Measurements from ENCODE around the gene TMEM130. TPM values are rescaled to one million over a fixed set of nuclear protein-coding genes. Genes with fewer than 3 reads are reported as not detected.
A peak's percentile ranks its signal among the peaks of the same experiment; 100 is the strongest.

The TMEM130 gene
- total RNA-seq, 2 experiments from 2014 or later, result 0.39 TPM; not detected in 1

DNA sequence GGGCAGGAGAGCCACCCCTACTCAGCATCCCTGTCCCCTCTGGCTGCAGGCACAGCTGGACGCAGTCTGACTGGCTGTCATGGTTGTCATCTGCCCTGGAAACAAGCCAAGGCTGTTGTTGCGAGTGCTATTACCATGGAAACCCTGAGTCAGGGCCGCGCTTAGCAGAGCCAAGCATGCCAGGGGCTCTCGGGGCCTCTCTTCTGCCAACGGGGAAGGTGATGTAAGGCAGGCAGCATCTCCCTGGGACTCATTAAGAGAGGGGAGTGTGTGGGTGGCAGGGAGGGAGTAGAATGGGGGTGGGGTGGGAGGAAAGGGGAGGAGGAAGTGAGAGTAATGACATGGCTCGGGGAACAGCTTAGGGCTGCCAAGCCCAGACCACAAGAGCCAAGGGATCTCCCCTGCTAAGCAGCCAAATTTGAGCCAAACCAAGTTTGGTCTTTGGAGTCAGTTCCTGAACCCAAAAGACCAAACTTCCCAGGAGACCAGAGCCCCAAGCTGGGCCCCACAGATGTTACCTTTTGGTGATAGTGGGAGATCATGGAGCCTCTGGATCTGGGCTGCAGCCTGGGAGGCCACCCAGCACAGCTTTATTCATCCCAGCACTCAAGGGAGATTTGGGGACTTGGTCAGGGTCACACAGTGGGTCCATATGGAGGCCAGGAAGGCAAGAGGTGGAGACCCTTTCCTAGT, 67.6 kb downstream of the TMEM130 start:
- no peak overlapping the region for H3K4me3 ChIP-seq (ENCODE audit: low read length)
- H3K27me3 ChIP-seq (ENCODE audit: control insufficient read depth in 1 of 2, insufficient read depth in 2 of 2, low read length in 2 of 2), result no peaks in the 10 kb centered on the region
- H3K4me3 Mint-ChIP-seq, result no peak overlapping the region
- H3K4me1 ChIP-seq (ENCODE audit: insufficient read depth, low read length), result peaks cover 3% of the 10 kb centered on the region
- no peak for ATAC-seq (ENCODE audit: poor library complexity)
- peak in 3 of 14 experiments; percentile 8 to 76 (median 66) for DNase-seq
- peaks cover 15% of the 10 kb centered on the region for H3K27me3 Mint-ChIP-seq
- intact Hi-C loops (cut with DNase I, micrococcal nuclease), result no loop called here
- peaks cover 8 to 20% of the 10 kb centered on the region in 2 experiments for H3K9me3 ChIP-seq (ENCODE audit: control insufficient read depth in 1 of 2, insufficient read depth in 1 of 2, low read length in 2 of 2)
- no peak overlapping the region for H3K27ac ChIP-seq (ENCODE audit: low read depth in 1 of 2, low read length in 2 of 2)
- ChIA-PET POLR2A (no interaction called here), CTCF (no interaction called here)
- no peaks in the 10 kb centered on the region for H3K36me3 ChIP-seq (ENCODE audit: insufficient read depth, low read length)
- H3K4me1 Mint-ChIP-seq (ENCODE audit: low read depth), result no peaks in the 10 kb centered on the region
- peaks cover 6% of the 10 kb centered on the region for H3K9me3 Mint-ChIP-seq
- no peak for TF ChIP-seq CTCF (IDR thresholded peaks at IDR 0.05)
- no peak overlapping the region for H3K27ac Mint-ChIP-seq
- no peaks in the 10 kb centered on the region for H3K36me3 Mint-ChIP-seq (ENCODE audit: low read depth)

DNA sequence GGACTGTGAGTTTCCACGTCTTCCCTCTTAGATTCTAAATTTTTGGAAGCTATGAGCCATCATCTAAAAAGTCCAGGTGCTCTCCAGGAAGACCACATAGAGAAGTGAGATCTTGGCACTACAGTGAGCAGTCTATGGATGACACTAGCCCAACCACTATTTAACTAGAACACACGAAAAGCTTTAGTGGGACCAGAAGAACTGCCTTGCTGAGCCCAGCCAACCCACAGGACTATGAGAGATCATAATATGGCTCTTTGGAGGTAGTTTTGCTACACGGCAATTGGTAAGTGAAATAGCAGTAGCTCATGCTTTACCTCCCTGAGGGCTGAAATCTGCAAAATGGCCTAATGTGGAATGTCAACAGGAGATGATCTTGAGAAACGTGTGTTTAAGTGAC, 68.8 kb downstream of the TMEM130 start:
- no peak for ATAC-seq (ENCODE audit: poor library complexity)

GRCh38 chr7:98797150-98797549, 72.7 kb downstream of the TMEM130 start:
- H3K9me3 ChIP-seq (ENCODE audit: control insufficient read depth in 1 of 2, insufficient read depth in 1 of 2, low read length in 2 of 2), result peaks cover 8% of the 10 kb centered on the region in 2 experiments
- no peak overlapping the region for H3K27ac Mint-ChIP-seq
- H3K27me3 ChIP-seq (ENCODE audit: control insufficient read depth in 1 of 2, insufficient read depth in 2 of 2, low read length in 2 of 2), result no peaks in the 10 kb centered on the region
- intact Hi-C loops (cut with DNase I, micrococcal nuclease), result no loop called here
- no peaks in the 10 kb centered on the region for H3K36me3 Mint-ChIP-seq (ENCODE audit: low read depth)
- ChIA-PET POLR2A (no interaction called here), CTCF (no interaction called here)
- no peaks in the 10 kb centered on the region for H3K4me1 Mint-ChIP-seq (ENCODE audit: low read depth)
- peaks cover 6% of the 10 kb centered on the region for H3K9me3 Mint-ChIP-seq
- no peak overlapping the region for H3K4me3 ChIP-seq (ENCODE audit: low read length)
- DNase-seq, result no peak
- H3K27me3 Mint-ChIP-seq, result peaks cover 5% of the 10 kb centered on the region
- ATAC-seq (ENCODE audit: poor library complexity), result no peak
- H3K4me1 ChIP-seq (ENCODE audit: insufficient read depth, low read length), result no peaks in the 10 kb centered on the region
- no peak for TF ChIP-seq CTCF (IDR thresholded peaks at IDR 0.05)
- no peak overlapping the region for H3K27ac ChIP-seq (ENCODE audit: low read depth in 1 of 2, low read length in 2 of 2)
- H3K4me3 Mint-ChIP-seq, result no peak overlapping the region
- H3K36me3 ChIP-seq (ENCODE audit: insufficient read depth, low read length), result no peaks in the 10 kb centered on the region

More for the DNA sequence above, 68.8 kb downstream of the TMEM130 start:
- H3K27ac ChIP-seq (ENCODE audit: low read depth in 1 of 2, low read length in 2 of 2), result no peak overlapping the region
- no peaks in the 10 kb centered on the region for H3K36me3 ChIP-seq (ENCODE audit: insufficient read depth, low read length)
- ChIA-PET CTCF (no interaction called here), POLR2A (no interaction called here)
- Mint-ChIP-seq H3K4me1 (ENCODE audit: low read depth) (no peaks in the 10 kb centered on the region), H3K9me3 (peaks cover 6% of the 10 kb centered on the region), H3K36me3 (ENCODE audit: low read depth) (no peaks in the 10 kb centered on the region), H3K4me3 (no peak overlapping the region), H3K27me3 (peaks cover 9% of the 10 kb centered on the region), H3K27ac (no peak overlapping the region)
- no peak for TF ChIP-seq CTCF (IDR thresholded peaks at IDR 0.05)
- no peak for DNase-seq
- H3K4me3 ChIP-seq (ENCODE audit: low read length), result no peak overlapping the region
- intact Hi-C loops (cut with DNase I, micrococcal nuclease), result no loop called here
- no peaks in the 10 kb centered on the region for H3K27me3 ChIP-seq (ENCODE audit: control insufficient read depth in 1 of 2, insufficient read depth in 2 of 2, low read length in 2 of 2)
- peaks cover 3% of the 10 kb centered on the region for H3K4me1 ChIP-seq (ENCODE audit: insufficient read depth, low read length)
- peaks cover 8 to 16% of the 10 kb centered on the region in 2 experiments for H3K9me3 ChIP-seq (ENCODE audit: control insufficient read depth in 1 of 2, insufficient read depth in 1 of 2, low read length in 2 of 2)

Small RNA genes lying within 50 kb of the gene (microRNA-seq; reads per million reads assigned to microRNA genes)
- gene MIR3609 (ENCODE audit: borderline microRNAs expressed, borderline replicate concordance), result 13.0 reads per million, percentile 43 among the genes with 10 or more reads in this experiment

Other genes with a start within 250 kb of the TMEM130 start
- 10 to 100 TPM; 47.9 to 48.3 TPM for gene TRRAP, start 8.5 kb upstream of the TMEM130 start, total RNA-seq